Iris pigment epithelial cell (primary cell): Measurements from ENCODE around the gene DSCAM.

Source experiments
- DNase-seq: peaks from one replicate; pipeline ENCODE4 v3.0.0-alpha.2; 2011; ENCODE audit warnings: low read depth

Gene DSCAM

GRCh38 chr21:40667967-40668366 is 179.0 kb downstream of the DSCAM start:
- DNase-seq, result no peak

- DNase-seq, result no peak
Measured at GRCh38 chr21:40662889-40663288, 184.1 kb downstream of the DSCAM start.

GRCh38 chr21:40660461-40660860 is 186.5 kb downstream of the DSCAM start:
- DNase-seq, result no peak

GRCh38 chr21:40658311-40658710 is 188.6 kb downstream of the DSCAM start:
- DNase-seq, result no peak

DNA sequence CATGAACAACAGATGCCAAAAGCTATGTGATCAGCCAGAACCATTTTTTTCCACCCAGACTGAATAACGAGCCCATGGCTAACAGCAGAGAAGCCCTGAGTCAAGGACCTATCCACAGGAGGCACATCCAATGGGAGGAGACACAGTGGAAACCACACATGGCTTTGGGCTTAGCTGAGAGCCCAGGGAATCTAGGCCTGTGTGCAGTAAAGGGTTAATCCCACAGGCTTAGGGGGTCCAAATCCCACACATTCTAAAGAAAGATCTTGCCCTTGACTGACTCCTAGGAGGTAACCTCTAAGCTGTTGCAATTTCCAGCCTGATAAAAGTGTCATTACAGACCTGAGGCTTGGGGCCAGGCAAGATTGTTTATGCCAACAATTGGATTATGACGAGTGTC is 194.5 kb downstream of the DSCAM start:
- DNase-seq, result no peak

DNA sequence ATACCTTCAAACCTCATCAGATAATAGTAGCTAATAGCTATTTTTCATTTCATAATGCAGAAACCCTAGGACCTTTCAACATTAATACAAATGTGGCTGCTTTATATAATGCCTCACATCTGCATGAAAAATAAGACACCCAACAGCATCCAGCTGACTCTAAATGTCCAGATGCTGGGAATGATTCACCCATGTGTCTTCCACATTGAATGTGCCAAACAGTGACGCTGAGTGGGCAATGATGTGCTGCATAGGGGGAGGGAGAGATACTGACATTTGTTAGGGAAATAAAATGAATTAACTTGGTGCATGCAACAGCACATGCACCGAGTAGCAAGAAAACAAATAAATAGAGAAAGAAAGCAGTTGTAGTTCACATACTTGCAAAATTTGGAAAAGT is 199.3 kb downstream of the DSCAM start:
- DNase-seq, result no peak

GRCh38 chr21:40646651-40647050 is 200.3 kb downstream of the DSCAM start:
- no peak for DNase-seq

GRCh38 chr21:40641042-40641441 is 205.9 kb downstream of the DSCAM start:
- DNase-seq, result no peak

DNA sequence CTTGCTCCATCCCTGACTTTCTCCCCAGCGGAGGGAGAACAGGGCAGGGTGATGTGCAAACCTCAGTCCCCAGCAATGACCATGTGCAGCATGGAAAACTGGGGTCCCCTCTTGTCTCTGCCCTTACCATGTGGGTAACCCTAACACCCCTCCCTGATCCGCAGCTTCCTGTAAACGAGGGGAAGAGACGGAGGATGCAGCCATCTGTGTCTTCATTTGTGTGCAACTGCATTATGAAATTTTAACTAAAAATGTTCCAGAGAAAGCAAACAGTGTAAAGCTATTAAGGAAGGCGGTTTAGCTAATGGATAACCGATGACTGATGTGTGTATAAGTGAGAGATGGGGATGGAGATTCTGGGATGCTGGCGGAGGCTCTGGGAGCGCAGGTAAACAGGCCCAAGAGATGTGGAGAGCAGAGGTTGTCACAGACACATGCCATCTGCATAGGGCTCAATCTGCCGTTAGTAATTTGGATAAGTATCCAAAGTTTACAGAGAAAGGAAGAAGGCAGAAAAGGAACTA is 206.6 kb downstream of the DSCAM start:
- no peak for DNase-seq

- DNase-seq, result no peak
Measured at GRCh38 chr21:40639616-40640194, 207.3 kb downstream of the DSCAM start.

DNA sequence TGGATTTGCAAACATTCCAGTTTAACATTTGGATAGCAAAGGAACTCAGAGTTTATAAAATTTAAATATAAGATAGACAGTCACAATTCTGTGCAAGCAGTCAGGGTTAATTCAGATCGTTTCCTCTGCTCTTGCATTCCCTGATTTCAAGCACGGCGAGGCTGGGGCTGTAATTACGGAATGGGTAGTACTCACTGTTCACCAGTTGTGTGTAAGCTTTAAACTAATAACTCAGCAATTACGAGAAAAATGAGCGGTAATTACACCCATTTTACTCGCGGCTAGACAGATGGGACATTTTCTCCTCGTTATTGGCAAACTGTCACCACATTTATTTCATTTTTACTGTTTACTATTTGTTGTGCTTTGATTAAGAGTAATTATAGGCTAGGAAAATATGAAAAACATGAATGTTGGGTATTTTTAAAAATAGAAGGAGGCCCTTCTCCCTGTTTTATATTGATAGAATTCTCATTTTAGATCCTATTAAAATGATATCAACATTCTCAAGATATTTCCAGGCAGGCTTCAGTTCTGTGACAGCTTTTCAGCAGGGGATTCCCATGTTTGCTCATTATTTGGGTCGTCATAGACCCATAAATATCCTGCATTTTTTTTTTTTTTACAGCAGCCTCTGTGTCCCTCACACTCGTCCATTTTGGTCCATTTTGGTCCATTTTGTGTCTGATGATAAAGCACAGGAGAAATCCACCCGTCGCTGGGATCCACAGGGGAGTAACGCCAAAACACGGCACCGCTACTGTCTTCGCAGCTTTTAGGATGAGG is 208.3 kb downstream of the DSCAM start:
- DNase-seq, result no peak

- no peak for DNase-seq
Measured at GRCh38 chr21:40636026-40636425, 210.9 kb downstream of the DSCAM start.

DNA sequence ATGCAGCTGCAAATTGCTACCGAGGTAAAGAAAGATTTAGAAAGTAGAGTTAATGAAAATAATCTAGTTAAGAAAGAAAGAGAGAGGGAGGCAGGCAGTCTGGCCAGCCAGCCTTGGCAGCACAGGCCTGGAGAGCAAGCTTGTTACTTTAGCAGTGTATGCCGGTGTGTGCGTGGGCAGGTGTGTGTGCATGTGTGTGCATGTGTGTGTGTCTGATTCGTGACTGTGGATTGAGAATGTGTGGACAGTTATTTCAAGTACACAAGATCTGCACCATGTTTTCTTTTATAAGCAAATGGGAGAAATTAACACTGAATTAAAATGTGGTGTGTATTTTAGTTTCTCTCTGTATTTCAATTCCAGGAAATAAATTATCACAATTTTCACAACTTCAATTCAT is 211.6 kb downstream of the DSCAM start:
- no peak for DNase-seq

- DNase-seq, result no peak
Measured at GRCh38 chr21:40634141-40634540, 212.8 kb downstream of the DSCAM start.

GRCh38 chr21:40633048-40633447 is 213.9 kb downstream of the DSCAM start:
- DNase-seq, result no peak

GRCh38 chr21:40631211-40631610 is 215.7 kb downstream of the DSCAM start:
- DNase-seq, result no peak

DNA sequence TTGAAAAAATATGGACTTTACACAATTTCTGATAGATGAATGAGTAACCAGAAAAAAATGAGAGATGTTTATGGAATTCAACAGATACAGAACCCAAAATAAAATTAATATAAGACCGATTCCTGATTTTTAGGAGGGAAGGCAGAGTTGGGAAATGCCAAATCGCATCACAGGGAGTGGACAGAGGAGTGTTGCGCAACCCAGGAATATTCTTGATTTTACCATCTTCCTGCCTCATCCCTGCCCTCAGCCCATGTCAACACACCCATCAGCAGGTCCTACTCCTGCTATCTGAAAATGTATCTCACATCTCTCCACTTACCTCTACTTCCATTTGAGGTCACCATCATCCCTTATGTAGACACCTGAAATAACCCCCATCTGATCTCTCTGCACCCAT is 221.0 kb downstream of the DSCAM start:
- no peak for DNase-seq

GRCh38 chr21:40623528-40623927 is 223.4 kb downstream of the DSCAM start:
- DNase-seq, result no peak

DNA sequence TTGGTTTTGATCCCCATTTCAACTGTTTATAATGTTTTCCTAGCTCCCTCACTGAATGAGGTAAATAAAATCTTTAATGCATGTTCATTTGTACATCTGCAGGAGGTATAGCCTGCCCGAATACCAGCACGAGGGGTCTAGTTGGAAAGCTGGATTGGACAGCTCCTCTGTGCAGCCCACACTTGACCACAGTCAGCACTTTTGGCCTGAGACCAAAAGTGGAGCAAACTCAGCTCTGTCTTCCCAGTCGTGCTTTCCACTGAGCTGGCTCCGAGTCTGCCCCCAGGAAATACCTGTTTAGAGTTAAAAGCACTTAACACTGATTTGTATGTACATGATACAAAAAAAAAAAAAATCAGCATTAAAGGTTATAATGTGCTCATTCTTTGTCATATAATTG is 224.4 kb downstream of the DSCAM start:
- no peak for DNase-seq

GRCh38 chr21:40620386-40621145 is 226.4 kb downstream of the DSCAM start:
- DNase-seq, result no peak

- DNase-seq, result no peak
Measured at GRCh38 chr21:40618191-40618973, 228.6 kb downstream of the DSCAM start.

GRCh38 chr21:40616377-40616704 is 230.6 kb downstream of the DSCAM start:
- no peak for DNase-seq
